ENCODE measurements around the gene XRCC3.

Gene XRCC3

DNA sequence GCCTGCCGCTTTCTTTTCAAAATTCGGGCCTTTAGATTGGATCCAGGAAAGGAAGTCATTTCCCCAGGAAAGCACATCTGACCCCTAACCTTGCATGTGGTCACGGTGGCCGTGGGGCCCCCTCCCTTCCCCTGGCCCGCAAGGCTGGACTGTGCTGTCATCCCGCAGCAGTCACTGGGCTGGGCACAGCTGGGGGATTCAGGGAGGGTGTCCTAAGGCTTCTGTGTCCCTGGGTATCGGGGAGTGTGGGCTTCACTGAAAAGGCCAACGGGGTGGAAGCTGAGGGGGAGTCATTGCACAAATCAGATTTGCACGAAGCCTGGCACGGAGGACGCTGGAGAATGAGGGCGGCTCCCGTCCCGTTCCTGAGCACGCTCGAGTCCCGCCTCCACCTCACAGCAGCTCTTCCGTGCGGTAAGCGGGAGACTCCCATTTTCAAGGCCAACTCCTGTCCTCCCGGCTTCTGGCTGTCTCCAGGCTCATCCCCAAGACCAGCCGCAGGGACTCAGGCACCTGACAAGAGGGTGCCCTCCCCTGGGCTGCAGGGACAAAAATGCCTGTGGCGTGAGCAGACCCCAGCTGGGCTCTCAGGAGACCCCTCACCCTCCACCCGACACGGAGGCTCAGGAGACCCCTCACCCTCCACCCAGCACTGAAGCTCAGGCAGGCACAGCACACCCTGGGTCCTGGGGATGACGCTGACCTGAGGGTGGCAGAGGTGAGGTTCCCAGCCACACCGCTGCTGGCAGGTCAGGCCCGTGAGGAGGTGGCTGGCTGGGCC, 9.6 kb downstream of the XRCC3 start:
- no peak for DNase-seq

DNA sequence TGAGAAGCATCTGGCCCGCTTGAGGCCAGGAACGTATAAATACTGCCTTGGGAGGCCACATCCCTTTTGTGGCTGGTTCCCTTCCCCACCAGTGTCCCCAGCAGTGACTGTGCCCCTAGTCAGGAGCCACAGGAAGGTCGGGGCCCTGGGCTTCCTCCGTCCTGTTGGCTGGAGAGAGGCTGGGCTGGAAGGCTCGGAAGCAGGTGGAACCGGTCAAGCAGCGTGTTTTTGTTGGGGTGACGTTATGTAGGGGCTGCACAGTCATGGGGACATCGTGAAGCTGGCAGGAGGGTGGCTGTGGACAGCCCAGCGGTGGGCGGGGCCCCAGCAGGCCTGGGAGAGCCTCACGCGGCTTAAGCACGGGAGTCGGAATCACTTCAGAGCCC, 10.1 kb downstream of the XRCC3 start:
- no peak for DNase-seq

DNA sequence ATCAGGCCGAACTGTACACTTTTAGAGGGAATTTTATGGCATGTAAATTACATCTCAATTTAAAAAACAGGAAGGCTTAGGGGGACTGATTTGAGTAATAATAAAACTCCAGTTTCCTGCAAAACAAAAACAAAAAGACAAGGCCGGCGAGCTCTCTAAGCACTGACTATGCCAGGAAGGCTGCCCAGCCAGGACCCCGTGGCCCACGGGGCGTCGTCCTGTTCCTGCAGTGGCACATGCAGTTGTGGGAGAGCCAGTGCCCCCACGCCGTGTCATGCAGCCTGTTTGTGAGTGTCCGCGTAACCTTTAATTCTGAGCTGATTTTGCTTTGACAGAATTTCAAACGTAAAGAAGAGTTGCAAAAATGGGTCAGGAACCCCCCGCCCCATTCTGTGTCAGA, 10.5 kb downstream of the XRCC3 start:
- DNase-seq = no peak

DNA sequence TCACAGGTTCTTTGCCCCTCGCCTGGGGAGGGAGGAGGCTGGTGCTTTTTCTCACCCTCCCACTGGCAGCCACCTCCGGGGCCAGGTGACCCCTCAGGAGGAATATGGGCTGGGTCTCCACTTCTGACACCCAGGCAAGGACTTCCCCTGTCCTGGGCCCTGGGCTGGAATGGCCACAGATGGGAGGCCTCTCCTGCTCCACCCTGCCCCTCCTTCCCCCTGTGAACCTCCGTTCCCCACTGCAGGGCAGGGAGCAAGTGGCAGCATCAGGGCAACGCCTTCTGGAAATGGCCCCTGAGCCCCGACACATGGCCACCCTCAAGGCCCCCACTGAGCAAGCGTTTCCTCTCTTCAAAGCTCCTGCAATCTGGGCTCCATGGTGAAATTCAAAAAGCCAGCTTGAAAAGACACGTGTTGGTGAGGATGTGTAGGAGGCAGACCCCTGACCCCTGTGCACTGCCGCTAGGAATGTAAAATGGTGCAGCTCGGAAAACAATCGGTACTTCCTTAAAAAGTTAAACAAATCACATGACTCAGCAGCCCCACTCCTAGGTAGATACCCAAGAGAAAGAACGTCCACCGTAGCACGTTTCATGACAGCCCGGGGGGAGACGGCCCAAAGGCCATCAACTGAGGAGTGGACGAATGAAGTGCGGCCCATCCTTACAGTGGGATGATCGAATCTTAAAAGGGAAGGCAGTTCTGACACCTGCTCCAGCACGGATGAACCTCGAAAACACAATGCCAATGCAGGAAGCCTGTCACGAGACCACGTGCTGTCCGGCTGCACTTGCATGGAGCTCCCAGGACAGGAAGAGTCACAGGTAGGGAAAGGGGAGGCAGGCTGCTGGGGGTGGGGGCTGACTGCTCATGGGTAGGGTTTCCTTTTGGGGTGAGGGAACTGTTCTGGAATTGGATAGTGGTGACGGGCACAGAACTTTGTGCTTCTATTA, 11.5 kb downstream of the XRCC3 start:
- DNase-seq = no peak

DNA sequence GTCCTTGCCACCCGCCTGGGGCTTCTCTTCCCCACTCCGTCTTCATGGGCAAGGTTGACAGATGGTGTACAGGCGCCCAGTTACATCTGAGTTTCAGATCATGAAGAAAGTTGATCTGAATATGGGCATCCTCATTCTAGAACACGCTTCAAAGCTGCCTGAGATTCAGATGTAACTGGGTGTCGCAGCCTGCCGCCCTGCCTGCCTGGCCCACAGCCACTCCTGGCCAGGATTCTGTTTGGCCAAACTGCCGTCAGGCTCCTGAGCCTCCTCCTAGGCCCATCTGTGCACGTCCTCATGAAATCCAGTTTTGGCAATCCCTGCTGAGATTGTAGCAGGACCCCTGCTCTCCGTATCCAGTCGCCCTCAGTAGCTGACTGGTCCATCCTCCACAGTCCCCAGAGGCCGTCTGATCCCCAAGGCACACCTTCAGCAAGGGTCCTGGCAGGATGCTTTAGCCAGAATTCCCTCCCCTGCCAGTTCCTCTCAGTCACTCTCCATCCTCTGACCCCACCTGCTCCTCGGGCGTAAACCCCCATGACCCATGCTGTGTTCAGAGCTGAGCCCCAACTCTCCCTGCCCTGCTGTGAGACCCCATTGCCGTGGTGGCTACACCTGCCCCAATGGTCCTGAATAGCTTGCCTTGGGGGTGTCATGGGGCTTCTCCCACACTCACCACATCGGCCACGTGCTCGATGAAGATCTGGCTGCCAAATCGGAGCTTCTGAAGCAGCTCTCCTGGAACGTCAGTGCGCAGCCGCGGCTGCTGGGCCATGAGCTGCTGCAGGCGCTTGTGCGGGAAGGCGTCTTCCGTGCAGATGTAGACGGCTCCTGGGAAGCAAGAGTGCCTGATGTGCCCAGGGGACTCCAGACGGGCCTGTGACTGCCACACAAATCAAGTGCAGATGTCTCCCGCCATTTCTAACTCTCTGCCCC, 12.5 kb downstream of the XRCC3 start:
- DNase-seq = no peak

DNA sequence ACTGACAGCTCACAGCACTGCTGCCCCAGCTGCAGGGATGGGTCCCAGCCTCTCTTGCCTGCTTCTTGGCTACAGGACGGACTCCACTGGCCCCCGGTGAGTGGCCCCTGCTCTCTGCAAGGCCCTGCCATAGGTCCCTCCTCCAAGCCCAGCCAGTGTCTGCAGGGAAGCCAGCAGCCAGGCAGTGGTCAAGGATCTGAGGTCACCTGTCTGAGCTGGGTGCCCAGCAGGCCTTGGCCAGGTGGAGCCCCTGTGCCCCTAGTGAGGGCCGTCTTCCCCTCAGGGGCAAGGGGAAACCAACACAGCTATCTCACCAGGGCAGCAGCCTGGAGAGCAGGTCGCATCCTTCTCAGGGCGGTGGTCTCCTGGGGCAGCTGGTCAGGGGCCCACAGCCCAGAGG, 13.2 kb downstream of the XRCC3 start:
- DNase-seq = no peak

DNA sequence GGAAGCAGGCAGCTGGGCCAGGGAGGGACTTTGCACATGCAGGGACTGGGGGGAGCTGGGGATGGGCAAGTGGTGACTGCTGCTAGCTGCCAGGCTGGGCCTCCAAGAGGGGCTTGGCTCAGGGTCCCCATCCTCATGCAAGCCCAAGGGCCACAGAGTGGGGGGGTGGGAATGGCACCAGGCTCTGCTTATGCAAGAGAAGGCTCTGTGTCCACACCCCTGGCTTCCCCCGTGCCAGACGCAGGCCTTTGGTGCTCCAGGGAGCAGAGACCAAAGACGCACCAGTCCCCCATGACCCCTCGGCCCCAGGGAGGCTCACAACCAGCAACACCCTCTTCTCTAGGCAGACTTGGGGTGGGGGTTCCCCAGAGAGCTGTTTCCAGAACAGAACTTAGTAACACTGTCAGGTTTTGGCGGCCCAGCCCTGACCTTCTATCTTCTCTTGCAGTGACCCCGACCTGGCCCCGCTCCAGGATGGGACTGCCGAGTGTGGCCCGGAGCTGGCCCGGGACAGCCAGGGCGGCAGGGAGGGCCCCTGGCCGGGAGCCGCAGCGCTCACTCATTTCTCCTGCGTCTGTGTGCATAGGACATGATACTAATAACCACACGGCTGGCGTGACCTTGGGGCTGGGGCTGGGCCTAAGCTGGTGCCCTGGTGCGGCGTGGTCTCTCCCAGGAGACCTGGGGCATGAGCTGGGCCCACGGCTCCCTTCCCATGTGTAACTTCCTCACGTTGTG, 14.3 kb downstream of the XRCC3 start:
- no peak for DNase-seq

DNA sequence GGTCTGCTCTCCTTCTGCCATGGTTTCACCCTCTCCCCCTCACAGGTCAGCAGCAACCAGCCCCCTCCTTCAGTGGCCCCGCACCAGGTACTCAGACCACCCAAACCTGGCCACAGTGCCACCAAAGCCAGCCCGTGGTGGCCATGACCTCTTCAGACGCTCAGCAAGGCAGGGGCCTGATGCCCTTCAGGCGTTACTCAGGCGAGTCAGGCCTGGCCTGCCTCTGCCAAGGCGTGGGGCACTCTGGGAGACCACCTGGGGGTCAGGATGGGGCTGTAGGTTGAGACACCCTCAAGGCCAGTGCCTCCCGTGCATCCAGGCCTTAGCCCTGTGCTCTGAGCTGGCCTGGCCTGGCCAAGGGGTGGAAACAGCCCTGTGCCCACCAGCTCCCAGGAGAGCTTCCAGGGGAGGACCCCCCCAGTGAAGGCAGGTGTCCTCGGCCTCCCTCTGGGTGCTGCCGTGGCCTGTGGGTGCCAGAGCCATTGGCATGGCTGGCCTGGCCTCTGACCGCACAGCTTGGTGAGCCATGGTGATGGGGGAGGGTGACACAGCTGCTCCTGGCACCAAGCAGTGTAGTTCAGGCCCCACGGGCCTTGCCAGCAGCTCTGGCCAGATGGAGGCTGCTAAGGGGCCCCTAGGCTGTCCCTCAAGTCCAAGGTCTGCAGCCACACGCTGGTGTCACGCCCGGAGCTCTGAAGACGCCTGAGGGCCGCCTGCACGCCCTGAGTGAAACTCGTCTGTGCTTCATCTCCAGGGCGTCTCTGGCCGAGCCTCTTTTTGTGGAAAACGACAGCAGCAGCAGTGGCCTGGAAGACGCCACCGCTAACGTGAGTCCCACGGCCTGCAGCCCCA, 15.1 kb downstream of the XRCC3 start:
- no peak for DNase-seq

DNA sequence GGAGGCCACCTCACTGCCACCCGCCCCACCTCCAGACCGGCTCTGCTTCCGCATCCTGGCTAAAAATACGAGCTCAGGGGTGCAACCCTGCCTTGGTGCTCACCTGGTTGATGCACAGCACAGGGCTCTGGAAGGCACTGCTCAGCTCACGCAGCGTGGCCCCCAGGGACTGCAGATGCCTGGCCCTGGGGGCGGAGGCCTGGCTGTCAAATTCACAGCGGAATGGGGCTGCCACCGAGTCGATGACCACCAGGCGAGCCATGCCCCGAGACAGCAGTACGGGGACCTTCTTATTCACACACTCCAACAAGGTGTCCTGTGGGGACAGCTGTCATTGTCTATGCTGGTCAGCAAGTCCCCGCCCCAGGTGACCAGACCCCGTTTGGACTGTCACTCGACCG, 16.0 kb downstream of the XRCC3 start:
- DNase-seq = no peak

DNA sequence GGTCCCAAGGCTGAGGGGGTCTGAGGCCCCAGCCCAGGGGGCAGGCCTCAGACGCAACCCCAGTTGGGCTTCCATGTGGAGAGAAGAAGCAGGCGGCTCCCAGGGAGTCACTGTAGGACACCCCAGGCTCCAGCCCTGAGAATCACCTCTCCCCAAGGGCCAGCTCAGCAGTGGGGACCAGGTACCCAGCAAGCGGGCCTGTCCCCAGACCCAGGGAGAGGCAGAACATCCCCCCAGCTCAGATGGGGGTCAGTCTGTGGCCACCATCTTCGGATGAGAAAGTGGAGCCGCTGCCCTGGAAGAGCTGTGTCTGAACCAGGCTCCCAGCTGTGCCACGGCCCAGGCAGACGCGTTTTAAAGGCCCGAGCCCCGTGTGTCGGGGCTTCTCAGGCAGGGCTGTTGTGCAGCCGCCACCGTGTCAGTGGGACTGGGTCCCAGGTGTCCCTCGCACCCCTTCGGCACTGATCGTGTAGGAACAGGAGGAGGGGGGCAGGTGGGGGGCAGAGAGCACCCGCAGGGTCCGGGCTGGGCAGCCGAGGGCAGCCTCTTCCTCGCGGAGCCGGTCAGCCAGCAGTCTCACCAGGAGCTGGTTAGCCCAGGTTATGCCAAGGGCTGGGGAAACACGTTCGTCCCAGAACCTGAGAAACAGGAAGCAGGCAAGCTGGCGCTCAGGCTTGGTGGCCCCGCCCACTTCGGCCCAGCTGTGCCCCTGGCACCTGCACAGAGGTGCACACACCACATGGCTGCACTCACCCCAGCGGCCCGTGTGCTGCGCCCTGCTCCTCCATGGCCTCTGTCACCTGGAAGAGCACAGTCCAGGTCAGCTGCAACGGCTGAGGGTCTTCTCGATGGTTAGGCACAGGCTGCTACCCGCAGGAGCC, 16.6 kb downstream of the XRCC3 start:
- no peak for DNase-seq

DNA sequence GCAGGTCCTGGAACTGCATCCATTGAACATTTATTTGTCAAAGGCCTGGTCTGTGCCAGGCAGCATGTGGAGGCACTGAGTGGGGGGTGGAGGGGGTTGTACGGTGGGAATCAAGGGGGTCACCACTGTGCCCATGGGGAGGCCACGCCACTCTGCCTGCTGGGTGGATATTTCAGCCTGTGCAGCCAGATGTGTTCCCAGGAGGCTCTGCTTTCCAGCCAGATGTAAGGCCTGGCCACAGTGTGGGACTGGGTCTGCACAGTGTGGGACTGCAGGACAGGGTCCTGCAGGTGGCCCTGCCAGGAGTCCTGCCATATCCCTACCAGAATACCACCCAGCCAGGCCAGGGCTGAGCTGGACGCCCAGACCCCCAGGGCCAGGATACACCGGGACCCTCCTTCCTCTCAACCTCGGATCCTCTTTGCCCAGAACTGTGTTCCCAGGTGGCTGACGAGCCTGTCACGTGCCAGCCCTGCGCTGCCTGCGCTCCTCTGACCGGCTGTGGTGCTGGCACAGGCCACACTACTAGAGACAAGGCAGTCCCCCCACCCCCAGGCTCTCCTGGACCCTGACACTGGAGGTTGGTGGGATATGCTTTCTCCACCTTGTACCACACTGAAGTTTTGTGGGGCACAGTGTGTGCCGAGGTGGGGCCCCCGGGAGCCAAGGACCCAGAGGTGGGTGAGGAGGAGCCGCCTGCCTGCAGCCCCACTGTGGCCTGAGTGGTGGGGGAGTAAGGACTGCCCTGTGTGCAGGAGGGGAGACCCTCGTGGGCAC, 17.5 kb downstream of the XRCC3 start:
- DNase-seq = no peak

DNA sequence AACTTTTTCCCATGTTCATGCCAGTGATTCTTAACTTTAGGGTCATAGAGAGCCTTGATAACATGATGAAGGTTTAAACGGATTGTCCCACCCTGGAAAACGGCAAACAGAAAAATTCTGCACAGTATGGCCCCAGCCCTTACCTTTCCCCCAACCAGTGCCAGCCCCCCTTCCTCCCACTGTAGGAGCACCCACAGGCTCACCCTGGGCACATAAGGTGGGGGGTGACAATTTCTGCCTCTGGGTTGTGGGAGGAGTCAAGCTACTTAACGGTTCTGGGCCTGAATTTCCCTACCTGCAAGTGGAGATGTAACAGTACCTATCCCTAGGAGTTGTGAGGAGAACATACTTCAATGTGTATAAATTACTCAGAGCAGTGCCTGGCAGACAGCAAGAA, 18.0 kb downstream of the XRCC3 start:
- DNase-seq = no peak

DNA sequence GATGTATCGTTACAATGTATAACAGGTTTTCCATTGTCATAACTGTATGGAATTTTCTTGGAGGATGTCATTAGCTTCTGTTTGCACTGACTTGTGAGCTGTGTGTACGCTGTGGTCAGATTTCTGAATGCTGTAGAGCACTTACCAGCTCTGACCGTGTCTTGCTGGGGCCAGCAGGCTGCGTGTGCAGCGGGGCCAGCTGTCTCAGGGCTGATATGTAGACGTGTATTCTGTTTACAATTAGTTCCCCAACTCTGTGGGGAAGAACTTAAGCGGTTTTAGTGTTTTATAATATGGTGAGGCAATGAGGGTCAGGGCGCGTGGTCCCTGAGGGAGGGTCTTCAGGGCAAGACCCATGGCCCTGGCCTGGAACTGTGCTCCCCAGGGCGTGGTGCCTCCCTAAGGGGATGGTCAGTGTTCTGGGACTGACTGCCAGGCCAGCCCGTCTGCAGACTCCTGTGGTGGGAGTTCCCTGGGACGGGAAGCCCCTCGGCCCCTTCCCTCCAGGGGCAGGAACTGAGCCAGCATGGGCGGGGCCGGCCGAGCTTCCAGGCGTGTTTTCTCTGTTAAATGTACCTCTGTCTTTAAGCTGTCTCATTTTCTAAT, 18.7 kb downstream of the XRCC3 start:
- DNase-seq = no peak

DNA sequence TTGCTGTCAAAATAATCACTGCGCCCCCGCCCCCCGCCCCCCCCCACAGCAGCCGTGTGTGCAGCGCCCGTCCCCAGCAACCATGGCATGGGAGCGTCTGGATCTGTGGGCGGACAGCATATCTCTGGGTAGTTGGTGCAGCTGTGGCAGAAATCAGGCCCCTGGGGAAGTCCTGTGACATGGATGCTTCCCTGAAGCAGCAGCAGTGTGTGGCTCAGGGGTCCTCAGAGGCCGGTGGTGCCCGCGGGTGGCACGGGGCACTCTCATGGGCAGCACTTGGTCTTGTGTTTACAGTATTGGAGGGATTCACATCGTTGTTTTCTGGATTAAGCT, 19.2 kb downstream of the XRCC3 start:
- no peak for DNase-seq

DNA sequence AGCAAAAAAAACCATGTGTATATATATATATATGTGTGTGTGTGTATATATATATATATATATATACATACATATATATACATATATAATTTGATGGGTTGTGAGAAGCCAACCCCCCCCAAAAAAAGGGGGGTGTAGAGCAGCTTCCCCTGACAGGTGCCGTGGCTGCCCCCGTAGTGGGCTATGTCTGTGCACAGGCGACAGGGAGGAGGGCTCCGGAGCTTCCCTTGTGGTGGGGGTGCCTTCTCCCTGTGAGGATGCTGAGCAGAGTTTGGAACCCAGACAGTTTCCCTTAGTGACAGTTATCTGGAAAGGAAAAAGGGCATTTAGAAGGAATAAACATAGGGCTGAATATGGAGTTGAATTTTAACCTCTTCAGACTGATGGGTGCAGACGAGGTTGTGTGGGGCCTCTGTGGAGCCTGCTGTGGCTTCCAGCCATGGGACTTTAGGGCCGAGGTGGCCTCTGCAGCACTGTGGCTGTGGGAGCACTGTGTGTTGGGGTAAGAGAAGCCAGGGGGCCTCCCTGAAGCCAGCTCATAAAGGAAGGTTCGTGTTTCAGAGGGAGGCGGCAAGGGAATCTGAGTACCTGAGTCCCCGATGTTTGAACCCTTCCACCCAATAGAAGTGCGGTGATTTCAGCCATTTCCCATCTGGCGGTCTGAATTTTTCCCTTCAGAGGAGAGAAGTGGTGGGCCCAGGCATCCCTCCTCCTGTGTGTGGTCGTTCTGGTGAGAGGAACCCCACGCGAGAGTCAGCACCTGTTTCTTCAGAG, 19.8 kb downstream of the XRCC3 start:
- no peak for DNase-seq

DNA sequence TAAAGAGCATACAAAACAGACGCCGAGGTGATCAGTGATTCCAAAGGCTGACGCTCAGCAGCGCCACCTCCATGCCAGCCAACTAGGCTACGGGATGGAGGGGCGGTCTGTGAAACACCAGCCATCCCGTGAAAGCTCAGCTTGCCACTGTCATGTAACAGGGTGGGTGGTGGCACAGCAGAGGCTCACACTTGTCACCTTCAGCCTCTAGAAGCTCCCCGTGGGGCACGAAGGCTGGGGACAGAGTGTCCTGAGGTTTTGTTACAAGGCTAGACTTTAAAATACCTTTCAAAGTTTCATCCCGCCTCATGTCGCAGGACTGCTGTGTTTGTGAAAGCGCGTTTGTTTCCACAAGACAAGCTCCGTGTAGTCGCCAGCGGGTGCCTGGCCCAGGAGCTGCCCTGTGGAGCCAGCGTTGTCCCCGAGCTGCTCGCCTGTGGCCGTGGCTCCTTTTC, 20.7 kb downstream of the XRCC3 start:
- no peak for DNase-seq

DNA sequence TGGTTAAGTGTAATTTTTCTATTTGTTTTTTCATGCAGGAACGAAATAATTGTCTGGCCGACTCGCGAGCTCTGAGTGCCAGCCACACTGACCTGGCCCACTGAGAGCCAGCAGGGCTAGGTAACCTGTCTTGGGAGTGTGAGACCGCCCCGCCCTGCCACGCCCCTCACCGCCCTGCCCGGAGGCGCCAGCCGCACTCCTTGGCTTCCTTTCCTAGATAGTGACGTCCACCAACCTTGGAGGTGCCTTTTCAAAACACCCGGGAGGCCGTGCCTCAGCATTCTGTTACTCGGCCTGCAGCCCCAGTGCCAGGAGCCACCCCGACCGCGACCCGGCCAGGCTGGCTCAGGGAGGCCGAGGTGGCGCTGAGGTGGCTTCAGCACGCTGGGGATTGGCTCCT, 21.7 kb downstream of the XRCC3 start:
- no peak for DNase-seq

DNA sequence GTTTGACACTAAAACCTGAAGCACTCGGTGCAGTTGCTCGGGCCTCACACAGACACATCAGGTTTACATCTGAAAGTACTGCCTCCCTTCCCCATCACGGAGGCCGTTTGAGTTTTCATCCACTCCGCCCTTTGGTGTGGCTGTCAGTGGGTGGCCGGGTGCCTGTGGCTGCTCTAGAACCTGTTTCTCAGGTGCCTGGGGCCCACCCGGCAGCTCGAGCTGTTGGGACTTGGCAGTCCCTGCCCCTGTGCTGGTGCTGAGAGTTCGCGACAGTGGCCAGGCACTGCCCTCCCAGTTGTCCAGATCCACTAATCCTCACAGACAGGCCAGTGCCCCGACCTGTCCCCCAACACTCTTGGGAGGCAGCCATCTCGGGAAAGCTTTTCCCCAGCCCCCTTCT, 22.4 kb downstream of the XRCC3 start:
- no peak for DNase-seq
